ENCODE measurements around the gene DPYSL3. TPM values are rescaled to one million over a fixed set of nuclear protein-coding genes. Genes with fewer than 3 reads are reported as not detected.

The DPYSL3 gene
- polyA plus RNA-seq, 1 experiment = 139 TPM

GRCh38 chr5:147375151-147375550 lies 134.7 kb downstream of the DPYSL3 start:
- Histone ChIP-seq H3K27me3 (ENCODE audit: control insufficient read depth, insufficient read depth, low read length) (peaks cover 5% of the 10 kb centered on the region), H3K9me3 (ENCODE audit: control insufficient read depth, insufficient read depth, low read length) (no peaks in the 10 kb centered on the region), H3K27ac (ENCODE audit: low read depth, low read length) (no peak overlapping the region), H3K4me3 (ENCODE audit: low read depth, low read length) (no peak overlapping the region)
- no peak for TF ChIP-seq CTCF (IDR thresholded peaks at IDR 0.05; ENCODE audit: low read depth, low read length)
- POLR2A ChIA-PET = no interaction called here
- CTCF ChIA-PET = interaction anchor here (2.0 kb wide), 1 partner anchor 203 kb away, joined by 7 read pairs; no protein-coding TSS in a partner anchor
- DNase-seq (ENCODE audit: low read depth, low spot score) = no peak

- no peak overlapping the region for H3K4me3 ChIP-seq (ENCODE audit: low read depth, low read length)
- H3K27me3 ChIP-seq (ENCODE audit: control insufficient read depth, insufficient read depth, low read length) = peaks cover 5% of the 10 kb centered on the region
- ChIA-PET POLR2A (no interaction called here), CTCF (interaction anchor here (6.6 kb wide), 1 partner anchor 203 kb away, joined by 91 read pairs; no protein-coding TSS in a partner anchor)
- no peaks in the 10 kb centered on the region for H3K9me3 ChIP-seq (ENCODE audit: control insufficient read depth, insufficient read depth, low read length)
- H3K27ac ChIP-seq (ENCODE audit: low read depth, low read length) = no peak overlapping the region
- no peak for TF ChIP-seq CTCF (IDR thresholded peaks at IDR 0.05; ENCODE audit: low read depth, low read length)
- no peak for DNase-seq (ENCODE audit: low read depth, low spot score)
These were observed 136.5 kb downstream of the DPYSL3 start for GRCh38 chr5:147373328-147373727.

GRCh38 chr5:147372191-147372590 lies 137.7 kb downstream of the DPYSL3 start:
- Histone ChIP-seq H3K27ac (ENCODE audit: low read depth, low read length) (no peak overlapping the region), H3K27me3 (ENCODE audit: control insufficient read depth, insufficient read depth, low read length) (peaks cover 5% of the 10 kb centered on the region), H3K9me3 (ENCODE audit: control insufficient read depth, insufficient read depth, low read length) (no peaks in the 10 kb centered on the region), H3K4me3 (ENCODE audit: low read depth, low read length) (no peak overlapping the region)
- TF ChIP-seq CTCF (IDR thresholded peaks at IDR 0.05; ENCODE audit: low read depth, low read length) = no peak
- POLR2A ChIA-PET = no interaction called here
- no peak for DNase-seq (ENCODE audit: low read depth, low spot score)
- CTCF ChIA-PET = interaction anchor here (1.7 to 6.6 kb wide), 2 partner anchors 183 to 205 kb away, joined by 5 to 91 read pairs; no protein-coding TSS in a partner anchor

GRCh38 chr5:147371290-147371689 lies 138.6 kb downstream of the DPYSL3 start:
- POLR2A ChIA-PET = no interaction called here

More at GRCh38 chr5:147371290-147371689, 138.6 kb downstream of the DPYSL3 start:
- Histone ChIP-seq H3K4me3 (ENCODE audit: low read depth, low read length) (no peak overlapping the region), H3K27ac (ENCODE audit: low read depth, low read length) (no peak overlapping the region), H3K27me3 (ENCODE audit: control insufficient read depth, insufficient read depth, low read length) (peaks cover 5% of the 10 kb centered on the region), H3K9me3 (ENCODE audit: control insufficient read depth, insufficient read depth, low read length) (no peaks in the 10 kb centered on the region)
- DNase-seq (ENCODE audit: low read depth, low spot score) = no peak
- CTCF ChIA-PET = interaction anchor here (1.7 to 6.6 kb wide), 3 partner anchors 147 to 206 kb away, joined by 5 to 91 read pairs (median 57); no protein-coding TSS in a partner anchor
- TF ChIP-seq CTCF (IDR thresholded peaks at IDR 0.05; ENCODE audit: low read depth, low read length) = no peak

Measured in AG04450 (cell line).